Transverse colon (tissue), 4 donors: Measurements from ENCODE around the gene R3HDML.

Experiments
- CTCF ChIP-seq, 5 experiments: fragments of 200-600 bp in 3 of 5; fragments of 450-650 bp in 2 of 5; sonication (generic) in 3 of 5; IDR thresholded peaks; 1 replicate in 2 of 5; 2 replicates in 3 of 5; pipeline ENCODE4 v1.5.1; 2016 to 2017; ENCODE audit warnings: antibody characterized with exemption in 5 of 5, inconsistent platforms in 3 of 5, mild to moderate bottlenecking in 2 of 5, moderate library complexity in 1 of 5
- POLR2AphosphoS5 ChIP-seq, 3 donors: sonication (generic); formaldehyde crosslinking; IDR thresholded peaks; one replicate each; pipeline ENCODE4 v1.6.1; 2016; ENCODE audit warnings: antibody characterized with exemption in 3 of 3

GRCh38 chr20:44310664-44311639 is 25.9 kb upstream of the R3HDML start, which contains the start of gene FITM2:
- TF ChIP-seq POLR2AphosphoS5 (IDR thresholded peaks at IDR 0.05) (peak; percentile 82 to 92 (median 89)), CTCF (IDR thresholded peaks at IDR 0.05) (peak; percentile 87 to 98 (median 95))
